Putamen (tissue), 1 donor: ENCODE results near the gene MAP3K14.

Source experiments
- DNase-seq: peaks from one replicate; pipeline ENCODE4 v3.0.0-alpha.2; 2016; ENCODE audit warnings: low spot score

MAP3K14 gene

DNA sequence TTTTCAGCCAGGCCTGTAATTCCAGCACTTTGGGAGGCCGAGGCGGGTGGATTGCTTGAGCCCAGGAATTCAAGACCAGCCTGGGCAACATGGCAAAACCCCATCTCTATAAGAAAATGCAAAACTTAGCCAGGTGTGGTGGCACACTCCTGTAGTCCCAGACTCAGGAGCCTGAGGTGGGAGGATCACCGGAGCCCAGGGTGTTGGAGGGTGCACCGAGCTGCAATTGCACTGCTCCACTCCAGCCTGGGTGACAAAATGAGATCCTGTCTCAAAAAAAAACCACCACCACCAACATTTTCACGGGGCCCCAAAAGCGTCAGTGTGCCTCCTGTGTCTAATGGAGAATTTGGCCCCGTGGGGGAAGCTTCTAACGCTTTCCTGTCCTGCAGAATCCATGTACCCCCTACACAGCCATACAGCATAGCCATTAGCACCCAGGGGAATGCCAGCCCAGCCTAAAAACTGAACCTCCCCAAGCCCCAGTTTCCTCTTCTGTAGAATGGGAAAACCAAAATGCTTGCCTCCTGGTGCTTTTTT lies 22.2 kb upstream of the MAP3K14 start:
- DNase-seq, result no peak

GRCh38 chr17:45338023-45338781 lies 21.4 kb upstream of the MAP3K14 start:
- DNase-seq, result no peak

GRCh38 chr17:45336390-45337182 lies 19.8 kb upstream of the MAP3K14 start:
- no peak for DNase-seq

DNA sequence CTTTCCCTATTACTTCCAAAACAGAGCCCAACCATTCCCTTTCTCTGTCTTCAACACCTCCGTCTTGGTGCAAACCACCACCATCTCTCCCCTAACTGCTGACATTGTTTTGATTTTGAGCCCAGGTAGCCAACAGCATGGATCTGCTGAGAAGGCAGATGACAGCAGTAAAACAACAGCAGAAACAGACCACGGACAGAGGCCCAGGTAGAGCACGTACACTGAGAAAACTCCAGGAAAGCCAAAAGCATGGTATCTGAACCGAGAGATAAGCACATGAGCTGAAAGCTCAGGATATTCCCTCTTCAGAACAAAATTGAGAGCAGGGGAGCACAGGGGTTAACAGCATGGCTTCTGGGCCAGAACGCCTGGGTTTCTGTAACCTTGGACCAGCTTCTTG lies 18.9 kb upstream of the MAP3K14 start:
- no peak for DNase-seq

GRCh38 chr17:45334701-45335677 lies 18.2 kb upstream of the MAP3K14 start:
- no peak for DNase-seq

DNA sequence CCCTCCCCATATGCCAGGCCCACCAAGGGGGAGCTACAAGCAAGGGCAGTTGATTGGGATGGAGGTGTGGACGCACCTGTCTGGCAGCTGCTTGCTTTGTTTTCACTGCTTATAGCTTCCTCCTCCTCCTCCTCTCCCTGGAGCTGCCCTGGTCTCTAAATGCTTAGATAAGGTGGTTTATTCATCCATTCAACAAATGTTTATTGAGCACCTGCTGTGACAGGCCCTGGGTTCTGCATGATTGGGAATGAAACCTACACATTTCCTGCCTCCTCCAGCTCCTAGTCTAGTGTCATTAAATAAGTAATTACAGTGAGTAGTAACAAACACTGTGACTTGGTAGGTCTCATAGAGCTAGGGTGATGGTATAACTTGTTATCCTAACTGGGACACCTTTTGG lies 17.4 kb upstream of the MAP3K14 start:
- DNase-seq, result no peak

DNA sequence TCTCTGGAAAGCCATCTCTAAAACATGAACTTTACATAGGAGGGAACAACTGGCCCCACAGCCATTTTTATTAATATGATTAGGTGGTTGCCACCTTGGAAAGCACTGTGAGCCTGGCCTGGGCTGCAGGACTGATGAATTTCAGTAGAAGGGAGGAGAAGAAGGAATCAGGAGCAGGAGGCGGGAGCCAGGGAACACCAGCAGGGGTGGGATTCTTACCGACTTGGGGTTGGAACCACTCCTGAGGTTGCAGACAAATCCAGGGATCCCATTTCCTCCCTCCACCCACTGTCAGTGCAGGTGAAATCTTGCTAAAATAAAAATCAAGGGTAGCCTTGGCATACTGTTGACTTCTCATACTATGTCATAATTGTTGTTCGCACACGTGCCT lies 16.9 kb upstream of the MAP3K14 start:
- no peak for DNase-seq

GRCh38 chr17:45332989-45333701 lies 16.3 kb upstream of the MAP3K14 start:
- no peak for DNase-seq

- no peak for DNase-seq
These were observed 15.7 kb upstream of the MAP3K14 start for GRCh38 chr17:45332505-45332904.

DNA sequence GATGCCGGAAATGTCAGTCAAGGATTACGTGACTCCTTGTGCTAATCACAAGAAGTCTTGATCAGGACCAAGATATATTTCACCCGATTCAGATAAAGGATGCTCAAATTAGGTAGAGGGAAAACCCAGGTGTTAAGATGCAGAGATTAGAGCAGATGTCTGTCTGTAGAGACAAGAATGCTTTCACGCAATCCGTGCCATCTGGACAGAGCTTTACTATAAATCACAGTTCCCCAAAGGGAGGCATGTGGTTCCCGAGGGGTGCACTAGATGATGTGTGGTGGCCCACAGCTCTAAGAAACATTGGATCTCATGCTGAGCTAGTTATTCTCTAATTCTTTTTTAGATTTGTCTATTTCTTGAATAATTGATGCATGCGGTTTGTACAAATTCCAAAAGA lies 9.8 kb upstream of the MAP3K14 start:
- DNase-seq, result no peak

DNA sequence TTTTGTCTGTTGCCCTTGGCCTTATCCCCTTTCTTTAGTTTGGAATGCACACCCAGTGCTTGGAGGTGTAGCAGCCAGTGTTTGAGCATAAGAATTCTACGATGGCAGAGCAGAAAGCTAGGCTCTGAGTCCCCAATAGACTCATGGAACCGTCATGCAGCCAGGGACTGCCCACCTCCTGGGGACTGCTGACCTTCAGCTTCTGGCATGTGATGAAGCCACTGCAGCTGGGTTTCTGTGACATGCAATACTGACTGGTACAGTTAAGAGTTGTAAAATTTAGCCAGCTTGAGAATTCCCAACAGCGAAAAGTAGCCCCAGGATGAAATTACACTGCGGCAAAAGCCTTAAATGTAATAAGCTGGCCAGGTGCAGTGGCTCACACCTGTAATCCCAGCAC lies 9.0 kb upstream of the MAP3K14 start:
- no peak for DNase-seq

DNA sequence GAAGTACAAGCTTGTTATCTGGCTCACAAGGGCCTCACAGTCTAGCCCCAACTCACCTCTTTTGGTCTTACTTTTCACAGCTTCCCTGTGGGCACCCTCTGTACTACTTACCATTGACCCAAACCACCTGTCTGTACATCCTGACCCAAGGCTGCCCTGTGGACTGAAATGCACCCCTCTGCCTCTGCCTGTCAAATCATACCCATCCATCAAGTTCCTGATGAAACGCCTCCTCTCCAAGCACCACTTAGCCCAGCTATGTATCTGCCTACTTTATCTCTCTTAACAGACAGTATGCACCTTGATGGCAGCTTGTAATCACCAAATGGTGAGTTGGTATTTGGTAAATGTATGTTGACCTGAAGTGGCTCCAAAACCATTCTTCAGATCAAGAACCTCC lies 7.5 kb upstream of the MAP3K14 start:
- DNase-seq, result no peak

DNA sequence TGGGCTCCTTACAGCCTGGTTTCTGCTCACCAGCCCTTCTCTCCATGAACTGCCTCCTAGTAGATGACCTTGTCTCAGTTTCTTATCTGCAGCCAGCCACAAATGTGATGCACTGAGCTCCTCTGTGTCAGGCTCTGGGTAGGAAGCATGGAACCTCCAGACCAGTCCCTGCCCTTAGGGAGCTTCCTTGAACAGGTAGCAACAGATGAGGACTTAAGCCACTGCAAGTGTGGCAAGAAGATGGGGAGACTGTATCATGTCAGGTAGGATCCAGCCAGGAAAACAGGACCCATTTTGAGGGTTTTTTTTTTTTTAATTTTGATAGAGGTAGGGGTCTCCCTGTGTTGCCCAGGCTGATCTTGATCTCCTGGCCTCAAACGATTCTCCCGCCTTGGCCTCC lies 5.3 kb upstream of the MAP3K14 start:
- no peak for DNase-seq

DNA sequence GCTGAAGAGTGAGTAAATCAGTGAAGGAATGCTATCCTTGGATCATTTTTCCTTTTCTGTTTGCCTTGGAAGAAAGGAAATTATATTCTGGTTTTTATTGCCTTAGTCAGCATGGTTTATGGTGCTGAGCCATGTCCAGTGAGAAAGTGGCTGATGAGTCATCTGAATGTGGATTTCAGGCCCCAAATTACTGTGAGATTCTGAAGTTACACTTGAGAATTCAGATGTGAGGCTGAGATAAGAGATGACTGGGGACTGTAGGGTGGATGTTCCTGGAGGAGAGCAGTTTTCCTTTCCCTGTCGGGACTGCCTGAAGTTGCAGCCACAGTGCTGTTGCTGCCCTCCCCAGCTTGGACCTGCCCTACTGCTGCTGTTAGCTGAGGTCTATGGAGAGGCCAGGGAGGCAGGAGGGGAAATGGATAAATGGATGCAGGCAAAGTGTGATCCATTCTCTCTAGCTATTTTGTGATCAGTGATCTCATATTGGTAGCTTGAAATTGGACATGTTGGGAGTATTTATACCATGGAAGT lies 4.2 kb upstream of the MAP3K14 start:
- no peak for DNase-seq

DNA sequence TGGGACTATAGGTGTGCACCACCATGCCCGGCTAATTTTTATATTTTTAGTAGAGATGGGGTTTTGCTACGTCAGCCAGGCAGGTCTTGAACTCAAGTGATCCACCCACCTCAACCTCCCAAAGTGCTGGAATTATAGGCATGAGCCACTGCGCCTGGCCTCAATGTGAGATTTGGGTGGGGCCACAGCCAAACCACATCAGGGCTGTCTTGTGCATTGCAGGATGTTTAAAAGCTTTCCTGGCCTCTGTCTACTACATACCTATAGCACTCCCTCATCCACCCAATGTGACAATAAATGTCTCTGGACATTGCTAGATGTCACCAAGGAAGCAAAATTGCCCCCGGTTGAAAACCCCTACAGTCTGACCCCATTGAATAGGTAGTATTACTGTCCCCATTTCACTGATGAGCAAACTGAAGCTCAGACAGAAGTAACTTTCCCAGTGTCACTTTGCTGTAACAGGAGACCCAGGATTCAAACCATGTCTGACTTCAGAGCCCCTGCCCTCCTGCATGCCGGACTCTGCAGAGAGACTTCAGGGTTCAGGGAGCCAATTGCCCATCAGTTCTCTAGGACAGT lies 3.6 kb upstream of the MAP3K14 start:
- no peak for DNase-seq

DNA sequence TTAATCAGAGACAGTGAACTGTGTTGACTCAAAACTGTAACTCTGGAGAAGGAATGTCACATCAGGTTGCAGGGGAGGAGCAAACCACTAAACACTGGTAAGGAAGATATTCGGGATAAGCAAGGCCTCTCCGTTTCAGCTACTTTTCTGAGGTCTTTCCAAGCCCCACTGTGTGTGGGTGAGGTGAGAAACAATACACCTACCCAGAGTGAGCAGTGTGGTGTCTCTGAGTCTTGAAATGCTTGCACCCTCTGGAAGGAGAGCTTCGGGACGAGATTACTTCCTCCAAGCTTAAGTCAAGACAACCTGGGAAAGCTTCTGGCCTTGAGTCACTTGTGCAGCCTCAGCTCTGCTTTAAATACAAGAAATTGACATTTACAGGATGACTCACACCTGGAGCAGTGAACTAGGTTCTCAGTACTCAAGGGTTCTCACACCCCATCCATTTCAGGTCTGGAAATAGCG lies 2.5 kb upstream of the MAP3K14 start:
- peak; percentile 63 for DNase-seq

DNA sequence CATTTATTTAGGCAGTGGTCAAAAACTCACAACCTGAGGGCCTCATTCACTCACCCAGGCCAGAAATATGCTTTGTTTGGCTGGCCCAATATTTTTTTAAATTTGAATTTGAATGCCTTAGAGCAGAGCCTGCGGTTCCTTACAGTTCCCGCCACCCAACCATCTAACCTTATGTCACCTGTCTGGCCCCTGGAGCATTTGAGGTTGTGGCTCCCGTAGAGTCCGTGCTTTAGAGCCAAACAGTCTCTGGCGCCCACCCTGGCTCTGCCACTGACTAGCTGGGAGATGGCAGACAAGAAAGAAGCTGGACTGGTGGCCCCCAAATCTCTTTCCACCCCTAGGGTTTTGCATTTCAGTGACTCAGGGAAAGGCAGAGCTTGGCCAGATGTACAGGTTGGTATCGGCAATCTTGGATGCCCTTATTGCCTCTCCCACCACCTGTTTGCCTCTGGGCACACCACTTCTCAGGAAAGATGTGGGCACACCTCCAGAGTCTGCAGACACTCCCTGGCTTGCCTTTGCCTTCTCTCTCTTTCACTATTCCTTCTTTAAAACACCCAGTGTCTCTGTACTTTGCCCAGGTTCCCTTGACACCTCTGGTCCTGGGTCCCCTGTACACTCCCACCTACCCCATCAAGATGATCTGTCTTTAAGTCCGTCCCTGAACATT lies 1.9 kb upstream of the MAP3K14 start:
- DNase-seq, result no peak

GRCh38 chr17:45317111-45317928 lies 500 bp upstream of the MAP3K14 start:
- peak; percentile 100 for DNase-seq
